ENCODE data around the gene ZDHHC3.
"Not testable (repeated sequence)": the region's sequence is repeated elsewhere in the genome, so short reads cannot be mapped to it uniquely, and the experiment has no call there.

The ZDHHC3 gene

DNA sequence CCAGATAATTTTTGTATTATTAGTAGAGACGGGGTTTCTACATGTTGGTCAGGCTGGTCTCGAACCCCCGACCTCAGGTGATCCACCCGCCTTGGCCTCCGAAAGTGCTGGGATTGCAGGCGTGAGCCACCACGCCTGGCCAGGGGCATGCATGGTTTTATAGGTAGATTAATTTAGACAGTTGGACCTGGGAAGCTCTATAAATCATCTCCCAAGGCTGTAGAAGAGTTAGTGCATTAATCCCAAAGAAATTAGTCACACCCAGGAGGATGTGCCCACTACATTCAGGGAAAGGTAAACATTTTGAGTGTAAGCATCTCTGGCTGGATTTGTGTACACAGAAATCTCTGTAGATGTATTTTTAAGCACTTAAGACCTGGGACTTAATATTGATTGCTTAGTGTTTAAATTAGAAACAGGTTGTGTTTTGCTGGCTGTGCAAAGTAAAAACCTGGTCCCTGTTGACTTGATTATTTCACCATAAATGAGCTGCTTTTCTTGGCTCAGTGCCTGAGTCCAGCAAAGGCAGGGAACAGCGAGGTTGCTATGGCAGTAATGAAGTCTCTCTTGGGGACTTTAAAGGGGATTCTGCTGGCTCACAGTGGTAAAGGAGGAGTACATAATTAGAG is 19.3 kb upstream of the ZDHHC3 start:
- DNase-seq (ENCODE audit: low read depth), result peak; percentile 54

DNA sequence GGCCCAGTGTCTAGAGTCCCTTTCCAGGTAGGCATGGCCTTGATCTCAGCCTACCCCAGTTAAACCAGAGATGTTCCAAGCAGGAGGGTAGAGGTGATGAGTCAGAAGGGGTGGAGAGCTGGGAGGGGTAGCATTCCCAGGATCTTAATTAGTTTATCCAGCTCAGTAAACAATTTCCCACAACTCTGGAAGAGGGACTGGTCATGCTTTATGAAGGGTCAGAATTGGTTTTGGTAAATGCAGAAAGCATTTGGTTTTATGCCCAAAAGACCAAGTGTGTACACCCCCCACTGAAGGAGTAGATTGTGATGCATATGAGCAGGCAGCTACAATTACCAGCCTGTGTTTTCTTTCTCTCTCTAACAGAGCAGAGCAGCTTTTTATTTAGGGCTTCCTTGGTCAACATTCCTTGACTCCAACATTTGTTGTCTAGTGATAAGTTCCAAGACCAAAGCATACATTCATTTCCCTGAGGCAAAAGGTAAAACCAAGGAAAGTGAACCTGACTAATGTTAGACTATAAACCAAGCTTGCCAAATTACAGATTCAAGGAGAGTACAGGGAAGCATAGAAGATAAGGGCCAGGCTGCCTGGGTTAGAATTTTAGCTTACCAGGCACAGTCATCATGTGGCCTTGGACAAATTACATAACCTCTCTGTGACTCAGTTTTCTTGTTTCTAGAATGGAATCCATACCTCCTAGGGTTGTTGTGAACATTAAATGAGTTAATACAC is 17.7 kb upstream of the ZDHHC3 start:
- DNase-seq (ENCODE audit: low read depth), result peak; percentile 91

DNA sequence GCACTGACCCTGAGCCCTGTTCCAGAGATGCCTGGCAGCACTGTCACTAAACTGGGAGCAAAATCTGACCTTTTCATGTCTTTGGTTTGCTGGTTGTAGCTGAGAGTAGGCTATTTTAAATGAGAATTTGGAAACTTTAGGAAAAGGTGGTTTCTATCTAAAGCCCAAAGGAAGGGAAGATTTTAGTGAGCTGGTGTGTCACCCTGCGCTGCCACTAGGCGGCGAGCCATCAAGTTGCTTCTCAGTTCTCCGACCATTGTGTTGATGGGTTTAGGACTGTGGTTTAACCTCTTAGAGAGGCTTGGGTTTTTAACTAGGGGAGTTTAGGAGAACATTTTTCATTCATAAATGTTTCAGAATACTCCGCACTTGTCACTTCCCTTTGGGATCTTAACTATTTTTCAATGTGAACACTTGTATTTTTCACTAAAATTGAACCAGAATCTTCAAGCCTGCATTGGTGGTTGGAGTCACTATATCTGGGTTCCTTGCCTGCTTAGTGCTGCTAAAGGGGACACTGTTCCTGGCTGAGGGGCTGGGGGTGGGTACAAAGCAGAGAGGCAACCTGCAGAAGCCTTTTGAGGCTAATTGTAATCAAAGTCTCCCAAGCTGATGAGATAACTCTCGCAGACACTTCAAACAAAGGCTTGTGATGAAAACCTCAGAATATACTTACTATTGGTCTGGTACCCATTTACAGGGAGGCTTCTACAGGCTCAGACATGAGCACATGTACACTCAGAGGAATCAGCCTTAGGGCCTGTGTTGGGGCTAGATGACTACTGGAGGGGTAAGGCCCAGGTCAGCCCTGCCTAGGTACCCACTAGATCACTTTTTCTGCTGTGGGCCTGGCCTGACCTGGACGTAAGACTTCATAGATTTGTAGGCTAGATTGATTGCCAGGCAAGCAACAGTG is 16.8 kb upstream of the ZDHHC3 start:
- DNase-seq (ENCODE audit: low read depth), result no peak

DNA sequence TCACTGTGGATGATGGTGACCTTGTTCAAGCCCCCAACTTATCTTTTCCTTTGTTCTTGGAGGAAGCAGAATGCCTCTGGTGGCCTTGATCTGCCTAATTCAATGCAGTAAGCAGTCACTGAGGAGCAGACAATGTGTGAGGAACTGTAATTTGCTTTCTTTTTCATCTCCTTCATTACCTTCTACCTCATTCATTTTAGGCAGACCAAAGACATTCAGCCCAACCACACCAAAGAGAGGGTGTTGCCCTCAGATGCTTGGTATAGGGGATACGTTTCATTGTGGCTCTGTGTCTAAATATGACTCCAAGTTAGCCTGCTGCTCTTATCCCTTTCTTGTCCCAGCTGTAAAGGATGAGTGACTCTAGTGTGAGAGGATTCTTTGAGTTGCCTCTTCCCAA is 15.4 kb upstream of the ZDHHC3 start:
- DNase-seq (ENCODE audit: low read depth), result no peak

DNA sequence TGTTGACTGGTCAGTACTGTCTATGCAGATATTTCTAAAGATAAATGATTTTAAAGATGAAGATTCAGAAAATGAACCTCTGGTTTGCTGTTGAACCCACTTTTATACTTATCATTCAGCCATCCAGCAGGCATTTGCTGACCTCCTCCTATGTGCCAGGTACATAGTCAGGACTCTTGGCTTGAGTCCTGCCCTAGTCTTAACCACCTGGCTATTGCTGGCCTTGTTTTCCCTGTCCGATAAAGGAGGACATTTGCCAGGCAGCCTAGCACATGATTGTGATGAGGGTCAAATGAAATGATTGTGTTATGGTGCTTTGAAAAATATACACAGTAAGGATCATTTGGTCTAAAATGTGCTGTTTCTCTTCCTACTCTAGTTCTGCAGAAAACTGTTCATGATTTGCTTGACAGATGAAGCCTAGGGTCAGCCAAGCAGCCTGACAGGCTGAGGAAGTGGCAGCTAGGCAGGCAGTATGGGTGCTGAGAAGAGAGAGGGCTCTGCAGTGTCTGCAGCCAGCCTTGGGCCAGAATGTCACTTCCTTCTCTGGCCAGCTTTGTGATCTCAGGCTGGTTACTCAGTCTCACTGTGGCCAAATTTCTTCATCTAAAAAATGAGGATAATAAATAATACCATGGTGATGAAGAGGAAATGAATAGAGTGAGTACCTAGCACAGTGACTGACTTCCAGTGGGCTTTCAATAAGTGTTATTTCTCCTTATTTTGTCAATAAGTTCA is 13.8 kb upstream of the ZDHHC3 start:
- no peak for DNase-seq (ENCODE audit: low read depth)

DNA sequence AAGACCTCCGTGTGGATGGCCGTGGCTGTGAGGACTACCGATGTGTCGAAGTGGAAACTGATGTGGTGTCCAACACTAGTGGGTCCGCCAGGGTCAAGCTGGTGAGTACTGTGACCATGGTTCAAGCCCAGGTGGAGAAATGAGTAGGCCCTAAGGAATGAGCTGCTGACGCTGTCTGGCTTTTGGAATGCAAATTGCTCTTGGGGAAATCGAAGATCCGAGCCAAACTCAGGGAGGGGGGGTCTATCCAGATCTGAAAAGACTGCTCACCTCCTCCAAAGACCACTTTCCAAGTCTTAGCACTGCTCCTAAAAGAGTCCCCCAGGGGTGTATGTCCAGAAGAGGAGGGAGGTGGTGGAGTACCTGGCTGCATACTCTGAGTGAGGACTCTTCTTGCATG is 13.2 kb upstream of the ZDHHC3 start:
- no peak for DNase-seq (ENCODE audit: low read depth)

DNA sequence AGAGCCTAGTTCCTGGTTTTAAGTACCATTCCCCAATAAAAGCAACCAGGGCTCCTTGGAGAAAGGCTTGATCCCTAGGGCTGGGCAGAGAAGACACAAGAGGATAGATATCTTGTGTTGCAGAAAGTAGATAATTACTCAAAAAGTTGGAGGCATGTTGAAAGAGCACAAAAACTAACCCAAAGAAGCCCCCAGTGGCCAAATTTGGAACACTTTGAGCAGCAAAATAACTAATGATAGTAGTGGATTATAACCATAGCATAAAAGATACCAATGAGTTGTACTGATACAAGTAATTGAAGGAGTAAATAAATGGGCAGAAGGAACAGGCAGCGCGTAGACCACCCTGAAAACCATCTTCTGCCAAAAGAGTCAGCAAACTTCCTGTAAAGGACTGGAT is 12.1 kb upstream of the ZDHHC3 start:
- no peak for DNase-seq (ENCODE audit: low read depth)

DNA sequence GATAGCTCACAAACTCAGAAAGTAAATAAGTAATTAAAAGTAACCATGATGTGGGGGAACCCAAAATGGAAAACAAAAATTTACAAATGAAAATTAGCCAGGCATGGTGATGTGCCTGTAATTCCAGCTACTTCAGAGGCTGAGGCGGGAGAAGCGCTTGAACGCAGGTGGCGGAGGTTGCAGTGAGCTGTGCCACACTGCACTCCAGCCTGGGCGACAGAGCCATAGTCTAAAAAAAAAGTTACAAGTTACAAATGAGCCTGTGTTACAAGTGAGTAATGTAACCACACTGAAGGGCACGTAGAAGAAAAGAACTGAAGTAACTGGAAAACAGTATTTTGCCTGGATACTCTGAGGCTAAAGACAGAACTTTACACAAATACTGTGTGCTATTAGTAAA is 11.4 kb upstream of the ZDHHC3 start:
- DNase-seq (ENCODE audit: low read depth), result no peak

DNA sequence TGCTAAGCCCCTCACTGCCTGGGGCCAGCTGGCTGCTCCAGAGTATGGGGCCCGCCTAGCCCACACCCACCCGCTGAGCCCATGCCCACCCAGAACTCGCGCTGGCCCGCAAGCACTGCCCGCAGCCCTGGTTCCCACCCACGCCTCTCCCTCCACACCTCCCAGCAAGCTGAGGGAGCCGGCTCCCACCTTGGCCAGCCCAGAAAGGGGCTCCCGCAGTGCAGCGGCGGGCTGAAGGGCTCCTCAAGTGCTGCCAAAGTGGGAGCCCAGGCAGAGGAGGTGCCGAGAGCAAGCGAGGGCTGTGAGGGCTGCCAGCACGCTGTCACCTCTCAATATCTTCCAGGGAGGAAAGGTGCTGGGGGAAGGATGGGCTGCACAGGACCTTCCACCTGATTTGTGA is 10.4 kb upstream of the ZDHHC3 start:
- DNase-seq (ENCODE audit: low read depth), result not testable (repeated sequence)

DNA sequence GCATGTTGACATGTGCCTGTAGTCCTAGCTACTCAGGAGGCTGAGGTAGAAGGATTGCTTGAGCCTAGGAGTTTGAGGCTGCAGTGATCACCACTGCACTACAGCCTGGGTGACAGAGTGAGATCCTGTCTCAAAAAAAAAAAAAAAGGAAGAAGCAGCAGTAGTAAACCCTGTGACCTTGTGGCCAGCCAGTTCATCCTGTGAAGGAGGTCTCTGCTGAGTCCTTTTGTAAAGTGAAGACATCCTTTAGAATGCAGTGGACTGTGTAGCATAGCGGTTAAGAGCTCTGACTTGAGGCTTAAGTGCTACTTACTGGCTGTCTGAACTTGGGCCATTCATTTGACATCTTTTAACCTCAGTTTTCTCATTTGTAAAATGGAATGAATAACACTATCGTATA is 8.4 kb upstream of the ZDHHC3 start:
- DNase-seq (ENCODE audit: low read depth), result no peak

DNA sequence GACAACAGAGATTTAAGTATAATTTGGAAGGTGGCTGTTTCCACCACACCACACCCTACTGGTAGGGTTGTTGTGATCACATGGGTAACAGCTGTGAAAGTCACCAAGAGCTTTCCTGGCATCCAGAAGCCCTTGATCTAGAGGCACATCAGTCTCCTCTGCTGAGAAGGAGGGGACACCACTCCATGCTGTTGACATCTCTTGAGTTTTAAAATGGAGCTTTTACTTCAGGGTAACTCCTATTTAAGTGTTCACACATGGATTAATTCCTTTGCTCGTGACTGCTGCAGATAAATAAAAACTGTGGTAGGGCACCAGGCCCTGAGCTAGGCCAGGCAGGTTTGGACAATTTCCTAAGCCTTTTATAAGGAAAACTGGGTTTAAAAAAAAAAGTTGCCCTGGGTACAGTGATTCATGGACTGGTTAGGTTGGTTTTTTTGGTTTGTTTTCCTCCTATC is 7.5 kb upstream of the ZDHHC3 start:
- DNase-seq (ENCODE audit: low read depth), result no peak

DNA sequence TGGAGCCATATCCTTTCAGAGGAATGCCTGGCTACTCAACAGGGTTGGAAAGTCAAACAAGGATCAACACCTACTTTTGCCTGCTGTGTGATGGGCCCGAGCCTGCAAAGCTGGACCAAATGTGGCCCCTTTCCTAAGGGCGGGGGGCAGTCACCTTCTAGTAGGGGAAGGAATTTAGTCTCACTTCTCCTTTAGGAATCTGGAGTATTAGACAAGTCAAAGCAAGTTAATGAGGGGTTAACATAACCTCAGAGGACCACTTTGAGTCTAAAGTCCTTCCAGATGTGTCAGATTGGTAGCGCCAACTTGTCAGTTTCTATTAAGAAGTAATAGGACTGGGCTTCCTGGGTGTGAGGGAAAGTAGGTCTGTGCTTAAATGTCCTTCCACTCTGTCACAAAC is 6.8 kb upstream of the ZDHHC3 start:
- no peak for DNase-seq (ENCODE audit: low read depth)

DNA sequence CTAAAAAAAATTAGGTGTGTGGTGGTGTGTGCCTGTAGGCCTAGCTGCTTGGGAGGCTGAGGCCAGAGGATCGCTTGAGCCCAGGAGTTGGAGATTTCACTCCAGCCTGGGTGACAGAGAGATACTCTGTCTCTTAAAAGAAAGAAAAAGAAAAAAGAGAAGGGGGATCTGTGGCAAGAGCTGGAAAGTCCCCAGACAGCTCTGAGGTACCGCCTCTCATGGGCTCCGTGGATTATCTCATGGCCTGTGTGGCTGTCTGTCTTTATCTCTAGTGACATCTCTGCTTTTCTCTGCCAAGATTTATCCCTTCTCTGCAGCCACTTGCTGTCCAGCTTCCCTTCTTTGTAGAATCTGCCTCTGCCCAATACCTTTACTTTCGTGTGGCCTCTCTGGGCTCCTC is 5.8 kb upstream of the ZDHHC3 start:
- no peak for DNase-seq (ENCODE audit: low read depth)

DNA sequence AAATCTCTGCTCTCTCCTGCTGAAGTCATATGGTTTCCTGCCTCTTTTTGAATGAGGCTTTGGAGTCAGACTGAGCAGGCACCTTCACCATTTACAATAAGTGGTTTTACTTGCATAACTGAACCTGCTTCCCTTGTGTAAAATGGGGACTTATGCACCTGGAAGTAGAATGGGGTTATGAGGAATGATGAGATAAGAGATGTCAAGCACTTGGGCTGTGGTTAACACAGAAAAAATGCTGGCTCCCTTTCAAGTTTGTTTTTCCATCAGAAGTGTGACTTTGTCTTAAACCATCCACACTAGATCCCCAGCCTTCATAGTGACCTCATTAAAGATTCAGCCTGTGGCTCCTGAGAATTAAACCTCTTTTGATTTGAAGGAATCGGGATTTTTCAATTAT is 5.2 kb upstream of the ZDHHC3 start:
- DNase-seq (ENCODE audit: low read depth), result no peak

DNA sequence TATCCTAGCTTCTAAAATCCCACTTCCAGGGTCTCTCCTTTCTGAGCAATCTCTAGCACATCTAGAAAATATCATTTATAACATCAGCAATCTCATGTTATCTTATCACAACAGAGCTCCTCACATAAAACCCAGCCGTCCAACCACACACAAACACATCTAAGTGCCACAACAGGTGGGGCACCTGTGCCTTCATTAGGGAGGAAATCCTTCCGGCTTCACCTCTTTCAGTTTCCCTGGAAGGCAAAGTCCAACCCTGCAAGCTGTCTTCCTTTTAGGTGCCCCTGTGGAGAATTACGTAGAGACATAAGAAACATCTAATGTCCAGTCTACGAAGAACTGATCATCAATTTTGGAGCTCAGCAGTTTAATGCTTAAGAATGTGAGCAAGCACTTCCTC is 1.6 kb downstream of the ZDHHC3 start:
- DNase-seq (ENCODE audit: low read depth), result no peak

DNA sequence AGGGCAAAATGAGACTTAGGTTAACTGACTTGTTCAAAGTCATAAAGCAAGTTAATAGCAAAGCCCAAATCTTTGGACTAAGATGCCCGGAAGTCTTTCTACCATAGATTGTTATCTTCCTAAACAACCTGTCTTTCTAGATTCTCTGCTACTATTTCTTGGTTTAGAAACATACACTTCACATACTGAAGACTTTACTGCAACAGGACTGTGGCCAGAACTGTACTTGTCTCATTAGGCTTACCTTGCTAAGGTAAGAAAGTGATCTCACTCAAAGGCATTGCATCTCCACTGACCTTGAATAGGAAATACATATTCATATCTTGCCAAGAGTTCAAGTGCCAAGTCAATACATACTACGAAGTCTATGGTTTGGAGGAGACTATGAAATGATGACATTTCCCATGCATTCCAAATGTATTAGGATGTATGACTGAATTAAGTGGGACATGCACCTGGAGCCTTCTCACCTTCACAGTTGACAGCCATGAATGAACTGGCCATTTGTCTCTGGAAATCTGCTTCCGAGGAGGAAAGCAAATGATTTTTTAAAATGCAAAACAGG is 5.0 kb downstream of the ZDHHC3 start:
- no peak for DNase-seq (ENCODE audit: low read depth)

DNA sequence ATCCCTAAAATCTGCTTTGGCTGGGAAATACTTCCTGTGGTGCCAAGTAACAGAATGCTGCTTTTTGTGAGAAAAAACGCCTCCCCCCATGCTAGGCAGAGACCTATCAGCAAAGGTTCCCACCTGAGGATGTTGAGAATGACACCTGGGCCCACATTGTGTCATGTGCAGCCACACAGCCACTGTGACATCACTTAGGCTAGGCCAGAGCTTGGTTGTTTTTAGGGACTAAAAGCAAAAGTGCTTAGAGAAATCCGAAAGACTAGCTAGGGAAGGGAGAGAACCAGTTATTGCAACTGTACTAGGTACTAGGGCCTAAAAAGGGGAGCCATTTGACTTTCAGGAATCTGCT is 6.2 kb downstream of the ZDHHC3 start:
- no peak for DNase-seq (ENCODE audit: low read depth)

DNA sequence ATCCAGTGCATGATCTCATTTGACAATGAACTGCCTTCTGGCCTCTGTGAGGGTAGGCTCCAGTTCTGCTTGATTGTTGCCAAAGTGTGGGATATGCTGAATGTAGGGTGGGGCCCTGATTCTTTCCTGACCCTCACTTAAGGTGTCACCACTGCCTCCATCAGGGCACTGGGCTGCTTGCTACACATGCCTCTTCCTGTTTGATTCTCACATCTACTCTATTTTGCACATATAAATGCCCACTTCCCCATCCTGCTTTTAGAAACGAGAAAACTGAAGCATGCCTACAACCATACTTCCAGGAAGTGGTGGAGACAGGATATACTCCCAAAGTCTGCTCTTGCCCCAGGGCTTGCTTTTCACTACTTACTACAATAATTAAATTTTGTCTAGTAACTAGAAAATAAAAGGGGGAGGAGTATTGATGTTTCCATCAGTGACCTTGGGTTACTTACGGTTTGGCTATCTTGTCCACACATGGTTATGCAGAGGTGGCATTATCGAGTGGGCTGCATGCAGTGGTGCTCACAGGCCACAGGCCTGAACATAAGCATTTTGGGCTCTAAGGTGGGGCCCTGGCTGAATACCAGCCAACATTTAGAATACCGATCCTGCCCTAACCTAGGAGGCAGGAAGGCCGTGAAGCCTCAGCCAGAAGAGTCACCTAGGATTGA is 6.7 kb downstream of the ZDHHC3 start:
- DNase-seq (ENCODE audit: low read depth), result no peak

DNA sequence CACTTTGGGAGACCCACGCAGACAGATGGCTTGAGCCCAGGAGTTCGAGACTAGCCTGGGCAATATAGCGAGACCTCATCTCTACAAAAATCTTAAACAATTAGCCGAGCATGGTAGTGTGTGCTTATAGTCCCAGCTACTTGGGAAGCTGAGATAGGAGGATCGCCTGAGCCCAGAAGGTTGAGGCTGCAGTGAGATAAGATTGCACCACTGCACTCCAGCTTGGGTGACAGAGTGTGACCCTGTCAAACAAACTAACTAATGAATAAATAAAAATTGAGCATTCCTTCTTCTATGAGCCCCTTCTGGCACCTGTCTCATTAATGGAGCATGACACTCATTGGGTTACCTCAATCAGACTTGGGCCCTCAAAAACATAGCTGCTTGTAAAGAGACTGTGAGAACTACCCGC is 7.5 kb downstream of the ZDHHC3 start:
- no peak for DNase-seq (ENCODE audit: low read depth)

DNA sequence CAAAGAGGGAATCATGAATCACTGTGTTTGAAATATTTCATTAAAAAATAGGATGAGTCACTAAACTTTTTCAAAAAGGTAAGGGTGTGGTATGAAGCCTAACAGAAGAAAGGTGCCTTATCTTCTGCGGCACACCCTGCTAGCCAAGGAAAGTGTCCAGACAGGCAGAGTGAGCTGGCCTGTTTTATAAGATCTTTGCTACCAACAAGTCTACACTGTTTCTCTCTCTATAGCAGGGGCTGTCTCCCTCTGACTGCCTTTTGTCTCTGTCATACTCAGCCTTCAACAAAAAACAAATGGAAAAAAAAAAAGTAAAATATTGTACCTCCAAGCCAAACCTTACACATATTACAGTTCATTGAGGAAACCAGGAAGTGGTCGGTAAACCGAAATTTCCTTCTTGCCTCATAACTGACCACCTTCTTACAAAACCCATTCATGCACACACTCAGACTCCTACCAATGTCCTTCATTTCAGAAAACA is 9.1 kb downstream of the ZDHHC3 start:
- DNase-seq (ENCODE audit: low read depth), result no peak

DNA sequence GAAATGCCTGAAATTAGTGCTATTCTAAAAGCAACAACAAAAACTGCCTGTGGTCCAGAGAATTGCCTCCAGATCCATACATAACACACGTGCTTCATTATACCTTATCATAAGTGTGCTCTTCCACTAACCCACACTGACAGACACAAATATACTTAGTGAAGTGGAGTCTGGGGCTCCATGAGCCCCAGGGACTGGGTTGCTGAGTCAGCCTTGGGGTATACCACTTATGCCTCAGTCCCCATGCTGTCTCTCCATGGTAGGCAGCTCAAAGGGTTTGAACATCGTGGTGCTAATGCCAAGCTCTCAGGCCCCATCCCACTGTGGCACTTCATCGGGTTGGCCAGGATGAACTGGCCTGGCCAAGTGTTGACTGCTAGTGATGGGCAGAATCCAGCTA is 10.8 kb downstream of the ZDHHC3 start:
- no peak for DNase-seq (ENCODE audit: low read depth)
